Inferior parietal cortex (tissue), 1 donor: ENCODE data around the gene CLEC4D.
A peak's percentile ranks its signal among the peaks of the same experiment; 100 is the strongest.
"Not testable (repeated sequence)": the region's sequence is repeated elsewhere in the genome, so short reads cannot be mapped to it uniquely, and the experiment has no call there.

Experiments
- DNase-seq: peaks from one replicate; pipeline ENCODE4 v3.0.0-alpha.2; 2016; ENCODE audit errors: extremely low spot score

CLEC4D gene

GRCh38 chr12:8532045-8532444, 18.7 kb downstream of the CLEC4D start:
- DNase-seq, result no peak

GRCh38 chr12:8537820-8538219, 24.5 kb downstream of the CLEC4D start:
- DNase-seq, result not testable (repeated sequence)

GRCh38 chr12:8540831-8541230, 27.5 kb downstream of the CLEC4D start, which contains the start of gene CLEC4E:
Gene CLEC4E (minus strand): TSS chr12:8540905. CDS start chr12:8540797, 108 bp downstream.
- DNase-seq, result not testable (repeated sequence)

GRCh38 chr12:8541562-8541961, 28.3 kb downstream of the CLEC4D start:
- no peak for DNase-seq

- DNase-seq, result peak; percentile 86
Measured at GRCh38 chr12:8544295-8544694, 31.0 kb downstream of the CLEC4D start.

- DNase-seq, result no peak
Measured at GRCh38 chr12:8546591-8546990, 33.3 kb downstream of the CLEC4D start.

- DNase-seq, result no peak
Measured at GRCh38 chr12:8547645-8548044, 34.3 kb downstream of the CLEC4D start.

- no peak for DNase-seq
Measured at GRCh38 chr12:8548192-8548591, 34.9 kb downstream of the CLEC4D start.

- DNase-seq, result no peak
Measured at GRCh38 chr12:8549381-8549780, 36.1 kb downstream of the CLEC4D start.

GRCh38 chr12:8553088-8553627, 39.9 kb downstream of the CLEC4D start:
- no peak for DNase-seq

- no peak for DNase-seq
Measured at GRCh38 chr12:8554451-8555195, 41.3 kb downstream of the CLEC4D start.

- DNase-seq, result no peak
Measured at GRCh38 chr12:8556531-8557097, 43.3 kb downstream of the CLEC4D start.

GRCh38 chr12:8559676-8560075, 46.4 kb downstream of the CLEC4D start:
- no peak for DNase-seq

- no peak for DNase-seq
Measured at GRCh38 chr12:8561011-8561410, 47.7 kb downstream of the CLEC4D start.

GRCh38 chr12:8562310-8562709, 49.0 kb downstream of the CLEC4D start:
- no peak for DNase-seq

- DNase-seq, result no peak
Measured at GRCh38 chr12:8563356-8563755, 50.1 kb downstream of the CLEC4D start.

GRCh38 chr12:8564656-8565055, 51.4 kb downstream of the CLEC4D start:
- no peak for DNase-seq

- not testable (repeated sequence) for DNase-seq
Measured at GRCh38 chr12:8566052-8566451, 52.7 kb downstream of the CLEC4D start.

- DNase-seq, result no peak
Measured at GRCh38 chr12:8566525-8566924, 53.2 kb downstream of the CLEC4D start.
